Smooth muscle cell (in vitro differentiated cells): ENCODE results near the gene CEACAM6. TPM values are rescaled to one million over a fixed set of nuclear protein-coding genes. Genes with fewer than 3 reads are reported as not detected.

ENCODE experiments used
- DNase-seq: peaks from one replicate; lab custom pipeline; 2025; ENCODE audit not compliant: unreplicated experiment; lab: John Stamatoyannopoulos, UW
- H2AFZ ChIP-seq: fragments of 200-600 bp; sonication (generic); 2 replicates; pipeline ENCODE4 v1.6.0; 2016; ENCODE audit warnings: antibody characterized with exemption, low read depth, mild to moderate bottlenecking
- H3F3A ChIP-seq: fragments of 200-600 bp; sonication (generic); 2 replicates; pipeline ENCODE4 v1.6.0; 2017; ENCODE audit warnings: antibody characterized with exemption, low read depth
- H3K27ac ChIP-seq: fragments of 200-600 bp; sonication (generic); 2 replicates; pipeline ENCODE4 v1.5.1; 2016; ENCODE audit warnings: low read depth, mild to moderate bottlenecking
- H3K27me3 ChIP-seq: fragments of 200-600 bp; sonication (generic); 2 replicates; pipeline ENCODE4 v1.6.1; 2016; ENCODE audit warnings: low read depth, mild to moderate bottlenecking
- H3K36me3 ChIP-seq: fragments of 200-600 bp; sonication (generic); 2 replicates; pipeline ENCODE4 v1.5.1; 2016; ENCODE audit warnings: low read depth
- H3K4me1 ChIP-seq: fragments of 200-600 bp; sonication (generic); 2 replicates; pipeline ENCODE4 v1.5.1; 2016; ENCODE audit warnings: low read depth
- H3K4me2 ChIP-seq: fragments of 200-600 bp; sonication (generic); 2 replicates; pipeline ENCODE4 v1.6.0; 2016; ENCODE audit warnings: mild to moderate bottlenecking
- H3K4me3 ChIP-seq: fragments of 200-600 bp; sonication (generic); 2 replicates; pipeline ENCODE4 v1.5.1; 2016; ENCODE audit warnings: mild to moderate bottlenecking
- H3K79me2 ChIP-seq: fragments of 200-600 bp; sonication (generic); 2 replicates; pipeline ENCODE4 v1.6.0; 2016; ENCODE audit warnings: low read depth, mild to moderate bottlenecking
- H3K9ac ChIP-seq: fragments of 200-600 bp; sonication (generic); 2 replicates; pipeline ENCODE4 v1.6.0; 2016; ENCODE audit warnings: low read depth
- H3K9me3 ChIP-seq: fragments of 200-600 bp; sonication (generic); replicated peaks from 2 replicates; pipeline ENCODE4 v1.5.1; 2016; ENCODE audit warnings: low read depth
- H4K20me1 ChIP-seq: fragments of 200-600 bp; sonication (generic); 2 replicates; pipeline ENCODE4 v1.6.0; 2016; ENCODE audit warnings: low read depth
- CTCF ChIP-seq: fragments of 200-600 bp; sonication (generic); IDR thresholded peaks from 2 replicates; pipeline ENCODE4 v1.5.1; 2017; ENCODE audit warnings: borderline replicate concordance, mild to moderate bottlenecking, antibody characterized with exemption; ENCODE audit not compliant: insufficient read depth, poor library complexity, severe bottlenecking
- WGBS: methylation state at CpG from one replicate; pipeline ENCODE4 v1.1.7; 2016; ENCODE audit warnings: low lambda C conversion rate; 5-methylcytosine and 5-hydroxymethylcytosine counted together
- polyA plus RNA-seq: library from polyadenylated mRNA; unstranded; fragments of >200 nt; fragmentation: Nextera tagmentation; extraction: Ambion mirVana; gene quantifications from 2 replicates; pipeline ENCODE4 v1.2.1, GENCODE V29; 2016
- total RNA-seq: library from RNA; depleted of rRNA; stranded (reverse); fragments of >200 nt; gene quantifications from 2 replicates; pipeline ENCODE4 v1.2.3, GENCODE V29; 2014

CEACAM6 gene
- total and polyA plus RNA-seq, 2 experiments from 2014 or later = not detected

DNA sequence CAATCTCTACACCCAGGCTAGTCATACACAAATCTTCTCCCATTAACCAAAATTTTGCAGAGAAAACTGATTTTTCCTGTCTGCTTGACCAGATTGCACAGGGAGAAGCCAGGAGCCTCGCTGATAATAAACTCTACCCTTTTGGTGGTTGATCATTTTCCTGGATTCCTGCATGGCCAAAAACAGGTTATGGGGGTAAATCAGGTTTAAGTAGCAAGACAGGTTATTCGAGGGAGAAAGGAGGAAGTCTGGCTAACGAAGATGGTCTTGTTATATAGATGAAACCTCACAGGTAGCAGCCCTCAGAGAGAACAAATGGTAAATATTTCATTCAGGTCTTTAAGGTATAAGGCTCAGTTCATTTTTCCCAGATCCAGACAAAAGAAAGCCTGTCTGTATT is 16.0 kb upstream of the CEACAM6 start:
- no peak for DNase-seq
- H3K9me3 ChIP-seq = peaks cover 9% of the 10 kb centered on the region
- no peak overlapping the region for H3K9ac ChIP-seq
- WGBS = 31% methylated on average over 3 of the region's 3 CpGs
- no peaks in the 10 kb centered on the region for H3K27me3 ChIP-seq
- no peak overlapping the region for H2AFZ ChIP-seq
- no peaks in the 10 kb centered on the region for H3K79me2 ChIP-seq
- no peaks in the 10 kb centered on the region for H3K4me1 ChIP-seq
- H3K4me3 ChIP-seq = no peak overlapping the region
- H3K36me3 ChIP-seq = no peaks in the 10 kb centered on the region
- H4K20me1 ChIP-seq = no peaks in the 10 kb centered on the region
- no peaks in the 10 kb centered on the region for H3F3A ChIP-seq
- H3K27ac ChIP-seq = no peak overlapping the region
- TF ChIP-seq CTCF = no peak
- no peak overlapping the region for H3K4me2 ChIP-seq

DNA sequence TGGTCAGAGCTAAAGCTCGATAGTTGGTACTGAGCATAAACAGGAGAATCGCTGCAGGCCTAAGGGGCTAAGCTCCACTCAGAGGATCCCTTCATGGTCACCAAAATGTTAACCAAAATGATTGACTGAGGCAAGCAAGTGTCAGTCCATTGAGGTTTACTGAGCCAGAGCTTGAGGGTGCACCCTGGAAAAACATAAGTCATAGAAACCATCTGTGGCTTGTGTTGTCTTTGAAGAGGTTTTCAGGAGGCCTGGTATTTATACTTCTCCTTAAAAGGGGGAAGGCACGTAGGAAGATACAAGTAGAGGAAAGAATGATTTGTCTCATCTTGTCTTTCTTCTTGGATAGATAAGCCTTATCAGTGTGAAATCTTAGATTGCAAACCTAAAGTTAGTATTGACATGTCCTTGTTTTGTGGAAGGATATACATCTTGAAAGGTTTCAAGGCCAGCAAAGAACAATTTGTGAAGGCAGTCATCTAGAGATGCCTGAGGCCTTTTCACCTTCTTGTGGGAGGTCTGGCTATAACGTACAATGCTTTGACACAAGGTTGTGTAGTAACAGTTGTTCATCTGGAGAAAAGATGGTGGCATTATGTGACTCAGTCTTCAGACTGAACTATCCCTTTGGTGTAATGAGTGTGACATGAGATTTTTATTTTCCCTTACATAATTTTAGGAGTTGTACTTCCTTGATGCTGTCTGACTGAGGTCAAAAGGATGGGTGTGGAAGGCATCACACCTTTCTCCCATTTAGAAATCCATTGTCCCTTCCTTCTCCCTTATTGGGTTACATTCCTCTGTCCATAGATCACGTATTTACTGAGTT is 14.7 kb upstream of the CEACAM6 start:
- no peak overlapping the region for H3K27ac ChIP-seq
- H3K4me2 ChIP-seq = no peak overlapping the region
- H3K4me1 ChIP-seq = no peaks in the 10 kb centered on the region
- H4K20me1 ChIP-seq = no peaks in the 10 kb centered on the region
- peaks cover 8% of the 10 kb centered on the region for H3K9me3 ChIP-seq
- H2AFZ ChIP-seq = no peak overlapping the region
- H3K4me3 ChIP-seq = no peak overlapping the region
- TF ChIP-seq CTCF = no peak
- no peaks in the 10 kb centered on the region for H3K27me3 ChIP-seq
- no peak for DNase-seq
- no peaks in the 10 kb centered on the region for H3K79me2 ChIP-seq
- no peaks in the 10 kb centered on the region for H3K36me3 ChIP-seq
- no peak overlapping the region for H3K9ac ChIP-seq
- WGBS = 49% methylated on average over 5 of the region's 5 CpGs
- H3F3A ChIP-seq = no peaks in the 10 kb centered on the region

- no peak overlapping the region for H3K4me2 ChIP-seq
- 59% methylated on average over 2 of the region's 2 CpGs for WGBS
- no peak overlapping the region for H2AFZ ChIP-seq
Observed at GRCh38 chr19:41741244-41741554, 14.1 kb upstream of the CEACAM6 start.

More at GRCh38 chr19:41741244-41741554, 14.1 kb upstream of the CEACAM6 start:
- Histone ChIP-seq H3K27me3 (no peaks in the 10 kb centered on the region), H3K9me3 (peaks cover 8% of the 10 kb centered on the region), H3K36me3 (no peaks in the 10 kb centered on the region), H3K27ac (no peak overlapping the region), H3K4me3 (no peak overlapping the region), H3K4me1 (no peaks in the 10 kb centered on the region), H3F3A (no peaks in the 10 kb centered on the region), H4K20me1 (no peaks in the 10 kb centered on the region), H3K79me2 (no peaks in the 10 kb centered on the region), H3K9ac (no peak overlapping the region)
- no peak for TF ChIP-seq CTCF
- no peak for DNase-seq
